Liver (tissue), 9 donors: ENCODE measurements around the gene CERKL. TPM values are rescaled to one million over a fixed set of nuclear protein-coding genes. Genes with fewer than 3 reads are reported as not detected.
A peak's percentile ranks its signal among the peaks of the same experiment; 100 is the strongest.

ENCODE experiments used
- DNase-seq: peaks from one replicate; pipeline ENCODE4 v3.0.0-alpha.2; 2017; ENCODE audit warnings: low spot score
- H3K27ac ChIP-seq, 2 donors: one replicate each; pipeline ENCODE4 v1.7.0; 2013; ENCODE audit warnings: inconsistent platforms in 2 of 2, low read length in 2 of 2, control low read depth in 1 of 2, low read depth in 1 of 2, mild to moderate bottlenecking in 1 of 2
- H3K27me3 ChIP-seq, 4 donors: one replicate each; pipeline versions ENCODE4 v1.6.1 to v1.7.0; 2013; ENCODE audit warnings: low read length in 3 of 4, inconsistent platforms in 1 of 4, mild to moderate bottlenecking in 1 of 4, moderate library complexity in 1 of 4; ENCODE audit not compliant: control insufficient read depth in 4 of 4, insufficient read depth in 4 of 4
- H3K36me3 ChIP-seq, 4 donors: one replicate each; pipeline versions ENCODE4 v1.6.1 to v1.7.0; 2013; ENCODE audit warnings: low read length in 3 of 4, mild to moderate bottlenecking in 3 of 4, low read depth in 1 of 4, moderate library complexity in 1 of 4; ENCODE audit not compliant: control insufficient read depth in 4 of 4, insufficient read depth in 3 of 4
- H3K4me1 ChIP-seq, 4 donors: one replicate each; pipeline versions ENCODE4 v1.6.1 to v1.7.0; 2013; ENCODE audit warnings: low read length in 3 of 4, mild to moderate bottlenecking in 3 of 4, moderate library complexity in 1 of 4; ENCODE audit not compliant: control insufficient read depth in 4 of 4, insufficient read depth in 4 of 4
- H3K4me3 ChIP-seq, 3 donors: one replicate each; pipeline versions ENCODE4 v1.6.1 to v1.7.0; 2013; ENCODE audit warnings: low read length in 3 of 3, control low read depth in 1 of 3, low read depth in 1 of 3, mild to moderate bottlenecking in 1 of 3
- H3K9ac ChIP-seq, 2 donors: one replicate each; pipeline ENCODE4 v1.7.0; 2013; ENCODE audit warnings: low read length in 2 of 2, mild to moderate bottlenecking in 2 of 2, moderate library complexity in 2 of 2, control low read depth in 1 of 2, low read depth in 1 of 2
- H3K9me3 ChIP-seq, 4 donors: one replicate each; pipeline versions ENCODE4 v1.6.1 to v1.7.0; 2013; ENCODE audit warnings: low read length in 3 of 4; ENCODE audit not compliant: control insufficient read depth in 4 of 4
- ATF3 ChIP-seq: IDR thresholded peaks from 2 replicates; pipeline ENCODE4 v1.6.1; 2016; ENCODE audit warnings: antibody characterized with exemption
- CTCF ChIP-seq: fragments of 150-350 bp; IDR thresholded peaks from 2 replicates; pipeline ENCODE4 v1.5.1; 2017; ENCODE audit warnings: improper control_type of control experiment, low read depth, low read length; ENCODE audit not compliant: missing input control
- EGR1 ChIP-seq, 2 donors: IDR thresholded peaks; 2 replicates each; pipeline ENCODE4 v1.6.1; 2016 to 2018; ENCODE audit warnings: antibody characterized with exemption in 2 of 2, low read depth in 2 of 2
- FOXA2 ChIP-seq: IDR thresholded peaks from 2 replicates; pipeline ENCODE4 v1.6.1; 2016; ENCODE audit warnings: antibody characterized with exemption
- HNF4A ChIP-seq, 2 donors: conservative IDR thresholded peaks; 2 replicates each; pipeline ENCODE4 v1.6.1; 2016; ENCODE audit warnings: antibody characterized with exemption in 2 of 2, mild to moderate bottlenecking in 2 of 2
- HNF4G ChIP-seq: IDR thresholded peaks from 2 replicates; pipeline ENCODE4 v1.6.1; 2016; ENCODE audit warnings: antibody characterized with exemption
- JUND ChIP-seq, 2 donors: IDR thresholded peaks; 2 replicates each; pipeline ENCODE4 v1.6.1; 2016; ENCODE audit warnings: antibody characterized with exemption in 2 of 2
- NR2F2 ChIP-seq: IDR thresholded peaks from 2 replicates; pipeline ENCODE4 v1.6.1; 2016; ENCODE audit warnings: antibody characterized with exemption
- RAD21 ChIP-seq, 2 donors: IDR thresholded peaks; 2 replicates each; pipeline ENCODE4 v1.6.1; 2016; ENCODE audit warnings: antibody characterized with exemption in 2 of 2, mild to moderate bottlenecking in 2 of 2
- REST ChIP-seq: IDR thresholded peaks from 2 replicates; pipeline ENCODE4 v1.6.1; 2016; ENCODE audit warnings: antibody characterized with exemption, mild to moderate bottlenecking
- RXRA ChIP-seq, 2 donors: IDR thresholded peaks; 2 replicates each; pipeline ENCODE4 v1.6.1; 2017 to 2018; ENCODE audit warnings: antibody characterized with exemption in 2 of 2, mild to moderate bottlenecking in 1 of 2
- SP1 ChIP-seq: IDR thresholded peaks from 2 replicates; pipeline ENCODE4 v1.6.1; 2018; ENCODE audit warnings: antibody characterized with exemption, mild to moderate bottlenecking
- TAF1 ChIP-seq: conservative IDR thresholded peaks from 2 replicates; pipeline ENCODE4 v1.6.1; 2016; ENCODE audit warnings: antibody characterized with exemption, mild to moderate bottlenecking
- YY1 ChIP-seq: IDR thresholded peaks from 2 replicates; pipeline ENCODE4 v1.6.1; 2016; ENCODE audit warnings: antibody characterized with exemption, mild to moderate bottlenecking
- ZBTB33 ChIP-seq: IDR thresholded peaks from 2 replicates; pipeline ENCODE4 v1.6.1; 2016; ENCODE audit warnings: antibody characterized with exemption
- WGBS: extraction: QIAGEN DNeasy Blood & Tissue Kit; methylation state at CpG from one replicate; pipeline ENCODE4 v1.1.7; 2013; 5-methylcytosine and 5-hydroxymethylcytosine counted together
- polyA plus RNA-seq, 2 donors: library from polyadenylated mRNA; stranded (reverse) in 1 of 2; unstranded in 1 of 2; fragments of 200-250 nt in 1 of 2; fragments of >200 nt in 1 of 2; fragmentation: Nextera tagmentation in 1 of 2; extraction: Ambion mirVana in 1 of 2; gene quantifications; one replicate each; pipeline versions ENCODE4 v1.2.1 to v1.2.3, GENCODE V29; 2013 to 2015
- total RNA-seq, 2 donors: library from RNA; depleted of rRNA; stranded (reverse); fragments of >200 nt; gene quantifications; one replicate each; pipeline ENCODE4 v1.2.3, GENCODE V29; 2014
- TF ChIP-seq, protein P1 (sequence below): IDR thresholded peaks from 2 replicates; pipeline ENCODE4 v1.6.1; 2016; ENCODE audit warnings: antibody characterized with exemption
- donor health status: healthy.
- donor health status: healthy.
- donor health status: healthy.
- donor health status: healthy.
- donor health status: healthy.

Gene CERKL
- total and polyA plus RNA-seq, 4 donors, result 0.50 to 0.79 TPM; not detected in 2

DNA sequence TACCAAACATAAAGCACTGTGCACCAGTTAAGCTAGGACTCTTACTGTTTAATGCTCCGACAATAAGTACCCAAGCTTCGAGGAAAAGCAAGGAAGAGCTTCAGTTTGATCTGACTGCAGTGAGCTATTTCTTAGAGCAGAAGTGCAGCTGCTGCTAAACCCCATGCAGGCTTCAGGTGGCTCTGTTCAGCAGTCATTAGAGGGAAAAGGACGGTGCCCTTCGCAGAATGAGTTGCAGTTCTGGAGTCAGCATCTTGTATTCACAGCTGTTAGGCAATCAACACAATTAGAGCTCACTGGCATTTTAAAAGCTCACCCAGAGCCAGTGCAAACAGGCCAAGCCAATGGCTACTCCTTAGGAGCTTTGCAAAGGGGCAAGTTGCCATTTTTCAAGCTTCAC is 1.5 kb upstream of the CERKL start:
- Histone ChIP-seq H3K9ac (no peak overlapping the region), H3K27ac (no peak overlapping the region), H3K4me1 (peaks cover 0 to 12% (median 8%) of the 10 kb centered on the region in 4 donors), H3K27me3 (peaks cover 0 to 5% (median 1%) of the 10 kb centered on the region in 4 donors), H3K36me3 (no peaks in the 10 kb centered on the region), H3K9me3 (no peaks in the 10 kb centered on the region), H3K4me3 (no peak overlapping the region)
- DNase-seq, result no peak
- no peak for TF ChIP-seq JUND (IDR thresholded peaks at IDR 0.05)
- no peak for TF ChIP-seq EGR1 (IDR thresholded peaks at IDR 0.05; ENCODE audit: low read depth in 2 of 2)
- no peak for TF ChIP-seq FOXA2
- no peak for TF ChIP-seq TAF1
- TF ChIP-seq HNF4A (conservative IDR thresholded peaks at IDR 0.05), result no peak
- TF ChIP-seq, protein P1, sequence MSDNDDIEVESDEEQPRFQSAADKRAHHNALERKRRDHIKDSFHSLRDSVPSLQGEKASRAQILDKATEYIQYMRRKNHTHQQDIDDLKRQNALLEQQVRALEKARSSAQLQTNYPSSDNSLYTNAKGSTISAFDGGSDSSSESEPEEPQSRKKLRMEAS, result no peak
- TF ChIP-seq YY1, result no peak
- TF ChIP-seq CTCF, result no peak
- no peak for TF ChIP-seq NR2F2
- no peak for TF ChIP-seq REST
- no peak for TF ChIP-seq RXRA (IDR thresholded peaks at IDR 0.05)
- TF ChIP-seq ZBTB33, result no peak
- no peak for TF ChIP-seq ATF3
- 82% methylated on average over 4 of the region's 4 CpGs for WGBS

DNA sequence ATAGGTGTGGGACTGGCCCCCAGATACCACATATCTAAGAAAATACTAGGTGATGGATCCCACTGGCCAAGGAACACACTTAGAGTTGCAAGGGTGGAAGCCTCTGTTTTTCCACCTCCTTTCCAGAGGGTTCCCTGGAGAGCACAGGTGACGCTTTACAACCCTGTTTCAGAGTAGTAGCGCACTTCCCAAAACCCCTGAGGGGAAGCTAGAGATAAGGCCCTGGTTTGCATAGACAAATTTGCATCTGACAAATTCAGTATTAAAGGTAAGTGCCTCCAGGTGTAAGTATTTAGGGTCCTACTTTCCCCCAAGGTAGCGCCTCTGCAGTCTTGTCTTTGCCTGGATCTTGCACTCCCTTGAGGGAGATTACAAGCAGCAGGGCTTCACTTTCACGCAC is 474 bp upstream of the CERKL start:
- no peaks in the 10 kb centered on the region for H3K9me3 ChIP-seq
- peak overlapping the region in 1 of 3 donors; percentile 58 for H3K4me3 ChIP-seq
- H3K4me1 ChIP-seq, result peaks cover 0 to 12% (median 8%) of the 10 kb centered on the region in 4 donors
- H3K27ac ChIP-seq, result no peak overlapping the region
- no peak overlapping the region for H3K9ac ChIP-seq
- DNase-seq, result no peak
- WGBS, result 88% methylated on average over 4 of the region's 4 CpGs
- H3K36me3 ChIP-seq, result no peaks in the 10 kb centered on the region
- peaks cover 0 to 5% (median 2%) of the 10 kb centered on the region in 4 donors for H3K27me3 ChIP-seq
- TF ChIP-seq HNF4A (conservative IDR thresholded peaks at IDR 0.05), result no peak
- no peak for TF ChIP-seq RAD21 (IDR thresholded peaks at IDR 0.05)
- TF ChIP-seq HNF4G, result no peak
- no peak for TF ChIP-seq NR2F2
- TF ChIP-seq CTCF, result no peak
- TF ChIP-seq YY1, result no peak
- no peak for TF ChIP-seq ATF3
- TF ChIP-seq ZBTB33, result no peak
- TF ChIP-seq EGR1 (IDR thresholded peaks at IDR 0.05; ENCODE audit: low read depth in 2 of 2), result no peak
- TF ChIP-seq RXRA (IDR thresholded peaks at IDR 0.05), result no peak
- TF ChIP-seq SP1, result no peak
